HG03097 (cell line): Measurements from ENCODE around the gene TNKS2.
"Not testable (repeated sequence)": the region's sequence is repeated elsewhere in the genome, so short reads cannot be mapped to it uniquely, and the experiment has no call there.

Experiments
- ATAC-seq: cut with Tn5 transposase; IDR thresholded peaks from one replicate; pipeline ENCODE4 v1.9.1; 2021; ENCODE audit not compliant: unreplicated experiment, low FRiP score

Gene TNKS2

GRCh38 chr10:91797874-91798648 lies at the start of gene TNKS2:
Gene TNKS2 (plus strand): TSS chr10:91798426. CDS start chr10:91798691, 265 bp downstream.
- peak; percentile 74 for ATAC-seq

GRCh38 chr10:91749592-91749991 lies 48.6 kb upstream of the TNKS2 start:
- ATAC-seq, result not testable (repeated sequence)

- no peak for ATAC-seq
These were observed 41.9 kb upstream of the TNKS2 start for GRCh38 chr10:91756286-91756685.

- no peak for ATAC-seq
These were observed 39.7 kb upstream of the TNKS2 start for GRCh38 chr10:91758303-91759146.

GRCh38 chr10:91759581-91759986 lies 38.6 kb upstream of the TNKS2 start:
- no peak for ATAC-seq

GRCh38 chr10:91761721-91762120 lies 36.5 kb upstream of the TNKS2 start:
- ATAC-seq, result no peak

GRCh38 chr10:91762878-91763277 lies 35.3 kb upstream of the TNKS2 start:
- ATAC-seq, result no peak

GRCh38 chr10:91766676-91767075 lies 31.6 kb upstream of the TNKS2 start:
- no peak for ATAC-seq

GRCh38 chr10:91768123-91768522 lies 30.1 kb upstream of the TNKS2 start:
- ATAC-seq, result no peak

GRCh38 chr10:91771907-91772306 lies 26.3 kb upstream of the TNKS2 start:
- no peak for ATAC-seq

GRCh38 chr10:91772461-91772860 lies 25.8 kb upstream of the TNKS2 start:
- no peak for ATAC-seq

GRCh38 chr10:91772869-91773268 lies 25.4 kb upstream of the TNKS2 start:
- ATAC-seq, result no peak

GRCh38 chr10:91774571-91774970 lies 23.7 kb upstream of the TNKS2 start:
- no peak for ATAC-seq

- ATAC-seq, result no peak
These were observed 22.5 kb upstream of the TNKS2 start for GRCh38 chr10:91775731-91776130.

GRCh38 chr10:91776266-91776665 lies 22.0 kb upstream of the TNKS2 start:
- no peak for ATAC-seq

- no peak for ATAC-seq
These were observed 19.7 kb upstream of the TNKS2 start for GRCh38 chr10:91778485-91778884.

GRCh38 chr10:91779011-91779605 lies 19.1 kb upstream of the TNKS2 start:
- ATAC-seq, result no peak

- no peak for ATAC-seq
These were observed 15.7 kb upstream of the TNKS2 start for GRCh38 chr10:91782539-91782938.

- no peak for ATAC-seq
These were observed 12.4 kb upstream of the TNKS2 start for GRCh38 chr10:91785830-91786229.

GRCh38 chr10:91787258-91787657 lies 11.0 kb upstream of the TNKS2 start:
- ATAC-seq, result no peak

GRCh38 chr10:91787810-91788209 lies 10.4 kb upstream of the TNKS2 start:
- ATAC-seq, result no peak
